NCI-H2196 treated with DMSO at 0.1 percent for 48 hours (cell line): ENCODE results near the gene PITRM1.
"Not testable (repeated sequence)": the region's sequence is repeated elsewhere in the genome, so short reads cannot be mapped to it uniquely, and the experiment has no call there.

Experiments used
- DNase-seq: peaks from one replicate; lab custom pipeline; 2025; ENCODE audit not compliant: unreplicated experiment; lab: John Stamatoyannopoulos, UW

The PITRM1 gene

GRCh38 chr10:3197348-3198003 lies 24.9 kb upstream of the PITRM1 start:
- DNase-seq, result peak; percentile 26

- no peak for DNase-seq
Observed at GRCh38 chr10:3196958-3197347, 24.4 kb upstream of the PITRM1 start.

GRCh38 chr10:3196482-3196881 lies 23.9 kb upstream of the PITRM1 start:
- no peak for DNase-seq

- DNase-seq, result no peak
Observed at GRCh38 chr10:3195726-3196125, 23.1 kb upstream of the PITRM1 start.

- DNase-seq, result no peak
Observed at GRCh38 chr10:3195286-3195685, 22.7 kb upstream of the PITRM1 start.

- DNase-seq, result no peak
Observed at GRCh38 chr10:3194871-3195270, 22.3 kb upstream of the PITRM1 start.

- no peak for DNase-seq
Observed at GRCh38 chr10:3193751-3194150, 21.2 kb upstream of the PITRM1 start.

GRCh38 chr10:3192856-3193635 lies 20.5 kb upstream of the PITRM1 start:
- peak; percentile 7 for DNase-seq

GRCh38 chr10:3190817-3191216 lies 18.2 kb upstream of the PITRM1 start:
- DNase-seq, result no peak

- DNase-seq, result not testable (repeated sequence)
Observed at GRCh38 chr10:3187229-3187628, 14.6 kb upstream of the PITRM1 start.

GRCh38 chr10:3186368-3186767 lies 13.8 kb upstream of the PITRM1 start:
- DNase-seq, result no peak

GRCh38 chr10:3185386-3185785 lies 12.8 kb upstream of the PITRM1 start:
- no peak for DNase-seq

GRCh38 chr10:3180355-3181025 lies 7.9 kb upstream of the PITRM1 start:
- DNase-seq, result no peak

GRCh38 chr10:3179174-3179573 lies 6.6 kb upstream of the PITRM1 start:
- DNase-seq, result no peak

GRCh38 chr10:3178042-3178441 lies 5.5 kb upstream of the PITRM1 start:
- DNase-seq, result no peak

GRCh38 chr10:3173171-3173878 lies 743 bp upstream of the PITRM1 start:
- DNase-seq, result no peak

GRCh38 chr10:3172081-3172445 lies 519 bp downstream of the PITRM1 start:
- no peak for DNase-seq

- DNase-seq, result not testable (repeated sequence)
Observed at GRCh38 chr10:3171488-3171887, 1.1 kb downstream of the PITRM1 start.

GRCh38 chr10:3169673-3170072 lies 2.9 kb downstream of the PITRM1 start:
- no peak for DNase-seq

GRCh38 chr10:3169271-3169670 lies 3.3 kb downstream of the PITRM1 start:
- no peak for DNase-seq

- DNase-seq, result no peak
Observed at GRCh38 chr10:3167611-3168330, 4.8 kb downstream of the PITRM1 start.
